HG03342 (cell line): ENCODE data around the gene CPO.

Experiments
- ATAC-seq: cut with Tn5 transposase; IDR thresholded peaks from one replicate; pipeline ENCODE4 v1.9.1; 2021; ENCODE audit warnings: mild to moderate bottlenecking, moderate library complexity; ENCODE audit not compliant: unreplicated experiment

CPO gene

GRCh38 chr2:206970589-206971360 is 31.5 kb downstream of the CPO start:
- ATAC-seq = no peak

GRCh38 chr2:206971805-206972204 is 32.5 kb downstream of the CPO start:
- ATAC-seq = no peak

GRCh38 chr2:206974551-206974950 is 35.2 kb downstream of the CPO start:
- ATAC-seq = no peak

DNA sequence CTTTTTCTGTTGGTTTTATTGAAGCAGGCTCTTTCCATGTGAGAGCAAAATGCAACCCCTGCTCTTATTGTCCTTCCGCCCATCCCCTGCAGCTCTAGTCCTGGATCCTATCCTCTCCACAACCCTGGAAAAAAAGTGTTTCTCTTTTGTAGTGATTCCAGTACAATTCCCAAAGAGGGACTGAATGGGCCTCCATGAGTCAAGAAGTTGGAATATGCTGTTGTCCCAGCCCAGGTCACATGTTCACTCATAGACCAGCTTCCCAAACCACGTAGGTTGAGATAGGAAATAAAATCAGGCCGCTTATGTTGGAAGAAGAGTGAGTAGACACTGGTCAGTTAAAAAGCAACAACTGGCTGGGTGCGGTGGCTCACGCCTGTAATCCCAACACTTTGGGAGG is 39.4 kb downstream of the CPO start:
- ATAC-seq = no peak

- no peak for ATAC-seq
Measured at GRCh38 chr2:206979365-206979764, 40.0 kb downstream of the CPO start.

- ATAC-seq = no peak
Measured at GRCh38 chr2:206979922-206980321, 40.6 kb downstream of the CPO start.

GRCh38 chr2:206980413-206980812 is 41.1 kb downstream of the CPO start:
- ATAC-seq = no peak

DNA sequence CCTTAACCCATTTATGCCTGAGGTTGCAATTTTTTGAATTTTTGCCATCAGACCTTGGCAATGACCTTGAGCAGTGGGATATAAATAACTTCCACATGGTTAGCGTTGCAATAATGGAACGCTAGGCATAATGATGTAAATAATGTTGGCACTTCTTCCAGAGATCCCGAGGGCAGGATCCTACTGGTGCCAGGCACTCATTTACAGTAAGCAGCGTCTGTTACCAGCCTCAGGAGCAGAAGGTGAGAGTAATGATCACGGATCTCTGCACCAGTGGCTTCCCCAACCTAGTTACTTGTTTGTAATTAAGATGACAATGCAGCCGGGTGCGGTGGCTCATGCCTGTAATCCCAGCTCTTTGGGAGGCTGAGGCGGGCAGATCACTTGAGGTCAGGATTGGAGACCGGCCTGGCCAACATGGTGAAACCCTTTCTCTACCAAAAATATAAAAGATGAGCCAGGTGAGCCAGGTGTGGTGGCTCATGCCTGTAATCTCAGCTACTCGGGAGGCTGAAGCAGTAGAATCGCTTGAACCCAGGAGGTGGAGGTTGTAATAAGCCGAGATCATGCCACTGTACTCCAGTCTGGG is 41.9 kb downstream of the CPO start:
- no peak for ATAC-seq

DNA sequence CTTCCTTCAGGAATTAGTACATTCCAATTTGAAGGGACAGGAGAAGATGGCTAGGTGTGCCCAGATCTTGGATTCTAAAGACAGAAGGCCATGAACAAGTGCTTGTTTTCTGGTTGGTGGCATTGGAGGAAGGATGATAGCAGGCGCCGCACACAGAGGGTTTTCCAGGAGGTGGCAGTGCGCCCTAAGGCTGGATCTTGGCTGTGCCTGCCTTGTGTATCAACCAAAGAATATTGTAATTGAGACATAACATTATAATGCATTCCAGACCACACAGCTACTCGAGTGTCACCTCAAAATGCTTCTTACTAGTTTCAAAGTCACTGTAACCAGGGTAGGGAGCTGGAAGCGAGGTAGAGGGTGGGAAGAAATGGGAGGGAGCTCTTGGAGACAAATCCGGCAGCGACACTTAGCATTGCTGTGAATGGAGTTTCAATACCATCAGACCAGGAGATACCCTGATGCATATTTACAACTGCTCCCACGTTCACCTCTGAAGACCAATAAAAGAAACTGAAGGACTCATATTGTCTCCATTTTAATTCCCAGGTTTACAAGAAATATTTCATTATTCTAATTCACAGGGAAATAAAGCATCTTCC is 42.5 kb downstream of the CPO start:
- no peak for ATAC-seq

DNA sequence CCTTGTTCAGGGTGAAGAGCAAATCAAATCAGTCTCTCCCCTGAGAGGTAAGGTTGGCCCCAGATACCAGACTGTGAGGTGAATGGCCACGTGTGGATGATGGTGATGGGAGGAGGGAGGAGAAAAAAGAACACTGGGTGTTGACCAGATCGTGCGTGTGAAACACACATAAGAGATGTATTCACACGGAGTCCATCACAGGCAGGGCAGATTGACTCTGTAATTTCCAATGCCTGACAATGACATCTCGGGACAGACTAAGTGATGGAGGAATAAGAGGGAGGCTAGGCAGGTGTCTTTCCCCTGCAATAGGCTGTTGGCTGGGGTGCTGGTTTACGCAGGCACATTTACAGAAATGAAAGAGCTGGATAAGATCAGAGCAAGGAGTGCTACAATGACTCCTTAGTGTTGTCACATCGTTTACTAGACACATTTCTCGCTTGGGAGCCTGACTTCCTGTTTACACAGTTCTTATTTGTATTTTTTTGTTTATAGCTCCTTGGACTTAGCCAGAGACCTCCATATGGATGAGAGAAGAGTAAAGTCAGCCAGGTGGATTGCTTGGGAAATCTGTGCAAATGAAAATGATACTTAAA is 43.1 kb downstream of the CPO start:
- ATAC-seq = no peak

DNA sequence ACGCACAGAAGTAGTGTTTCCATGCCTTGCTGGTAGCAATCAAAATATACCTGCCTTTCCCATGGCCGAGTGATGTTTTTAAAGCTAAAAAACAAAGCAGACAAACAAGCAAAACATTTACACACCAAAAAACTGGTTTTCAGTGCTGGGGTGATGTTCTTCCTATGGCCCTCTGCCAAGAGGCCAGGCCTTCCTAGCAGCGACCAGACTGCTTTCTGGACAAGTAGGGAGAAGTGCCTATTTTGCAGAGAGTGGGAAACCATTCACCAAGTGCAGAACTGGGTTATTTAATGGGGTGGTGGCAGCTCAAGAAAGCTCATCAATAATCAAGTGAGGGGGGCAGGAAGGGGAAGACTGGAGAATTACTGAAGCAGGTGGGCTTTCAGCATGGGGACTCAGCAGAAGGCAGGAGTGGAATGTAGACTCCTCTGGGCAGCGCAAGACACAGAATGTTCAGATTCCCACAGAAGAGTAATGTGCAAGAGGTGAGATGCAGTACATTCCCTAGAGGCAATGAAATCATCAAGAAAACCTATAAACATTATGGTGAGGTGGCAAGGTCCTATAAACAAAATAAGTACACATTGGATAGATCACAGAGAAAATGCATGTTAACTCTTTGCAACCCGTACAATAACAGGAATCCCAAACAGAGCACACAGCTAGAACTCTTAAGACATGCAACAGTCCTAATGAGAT is 44.0 kb downstream of the CPO start:
- ATAC-seq = no peak

- ATAC-seq = no peak
Measured at GRCh38 chr2:206984206-206984605, 44.9 kb downstream of the CPO start.

DNA sequence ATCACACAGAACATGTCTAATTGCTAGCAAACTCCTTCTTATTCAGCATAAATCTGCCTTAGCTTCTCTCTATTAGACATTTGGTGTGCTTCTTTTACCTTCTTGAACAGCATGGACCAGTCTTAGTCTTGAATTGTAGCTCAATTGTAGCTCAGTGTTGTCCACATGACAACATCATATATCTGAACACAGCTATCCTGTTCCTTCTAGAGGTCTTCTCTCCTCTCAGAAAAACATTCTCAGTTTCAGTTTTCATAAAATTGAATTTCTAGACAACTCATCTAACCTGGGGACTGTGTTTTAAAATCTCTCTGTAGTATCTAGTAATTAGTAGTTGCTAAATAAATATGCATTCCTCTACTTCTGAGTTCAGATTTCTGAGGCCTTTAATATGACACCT is 47.6 kb downstream of the CPO start:
- no peak for ATAC-seq

- ATAC-seq = no peak
Measured at GRCh38 chr2:206987810-206988209, 48.5 kb downstream of the CPO start.

GRCh38 chr2:206988884-206989283 is 49.6 kb downstream of the CPO start:
- no peak for ATAC-seq

DNA sequence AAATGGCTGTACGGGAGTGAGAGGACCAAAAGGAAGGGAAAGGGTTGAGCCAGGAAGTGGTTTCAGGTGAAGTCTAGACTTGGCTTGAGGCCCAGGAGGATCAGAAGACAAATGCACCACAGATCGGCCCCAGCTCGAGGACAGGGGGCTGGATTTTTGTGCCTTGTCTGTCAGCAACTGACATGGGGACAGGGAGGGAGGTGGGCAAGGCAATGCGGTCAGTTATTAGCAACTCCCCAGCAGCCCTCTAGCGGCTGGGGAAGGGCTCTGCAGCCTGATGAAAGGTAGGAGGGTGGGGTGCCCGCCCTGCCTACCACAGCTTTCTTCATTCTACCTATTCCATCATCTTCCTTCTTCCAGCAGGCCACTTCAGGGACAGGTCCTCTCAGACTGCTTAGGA is 50.0 kb downstream of the CPO start:
- ATAC-seq = peak; percentile 94

DNA sequence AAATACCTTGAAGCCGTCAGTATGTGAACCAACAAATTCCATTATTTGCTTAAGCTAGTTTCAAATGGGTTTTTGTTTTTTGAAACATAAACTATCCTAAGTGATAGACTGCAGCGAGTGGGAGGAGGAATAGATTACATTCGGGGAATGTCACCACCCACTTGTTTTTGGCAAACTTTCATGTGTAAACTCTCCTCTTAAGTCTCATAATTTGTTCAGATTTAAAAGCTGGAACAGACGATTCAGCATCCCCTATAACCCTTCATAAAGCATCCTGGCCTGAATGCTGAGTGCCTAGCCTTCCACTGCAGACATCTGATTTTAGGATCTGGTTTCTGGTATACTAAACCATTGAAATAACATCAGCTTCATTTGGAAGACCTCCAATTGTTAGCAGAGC is 51.0 kb downstream of the CPO start:
- ATAC-seq = no peak

- ATAC-seq = no peak
Measured at GRCh38 chr2:206991070-206991469, 51.8 kb downstream of the CPO start.

DNA sequence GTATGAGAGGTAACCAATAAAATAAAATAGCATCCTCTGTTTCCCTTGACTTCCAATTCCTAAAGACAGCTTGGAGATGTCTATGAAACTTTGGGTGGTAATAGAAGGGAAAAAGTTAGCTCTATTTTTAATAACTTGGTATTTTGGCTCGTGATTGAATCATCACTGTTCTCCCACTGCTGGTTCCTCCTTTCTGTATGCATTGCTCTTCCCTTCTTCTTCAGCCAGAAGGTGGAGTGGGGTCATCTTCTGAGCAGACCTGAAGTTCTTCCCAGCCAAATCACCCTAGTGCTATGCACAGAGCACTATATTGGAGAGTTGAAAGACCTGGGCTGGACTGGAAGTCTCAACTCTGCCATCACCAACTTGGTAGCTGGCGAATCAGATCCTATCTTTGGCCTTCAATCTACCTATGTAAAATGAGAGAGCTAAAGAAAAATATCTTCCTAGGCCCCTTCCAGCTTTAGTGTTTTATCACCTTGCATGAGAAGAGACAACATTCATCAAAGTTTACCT is 54.1 kb downstream of the CPO start:
- ATAC-seq = no peak

- no peak for ATAC-seq
Measured at GRCh38 chr2:206993964-206994363, 54.6 kb downstream of the CPO start.

DNA sequence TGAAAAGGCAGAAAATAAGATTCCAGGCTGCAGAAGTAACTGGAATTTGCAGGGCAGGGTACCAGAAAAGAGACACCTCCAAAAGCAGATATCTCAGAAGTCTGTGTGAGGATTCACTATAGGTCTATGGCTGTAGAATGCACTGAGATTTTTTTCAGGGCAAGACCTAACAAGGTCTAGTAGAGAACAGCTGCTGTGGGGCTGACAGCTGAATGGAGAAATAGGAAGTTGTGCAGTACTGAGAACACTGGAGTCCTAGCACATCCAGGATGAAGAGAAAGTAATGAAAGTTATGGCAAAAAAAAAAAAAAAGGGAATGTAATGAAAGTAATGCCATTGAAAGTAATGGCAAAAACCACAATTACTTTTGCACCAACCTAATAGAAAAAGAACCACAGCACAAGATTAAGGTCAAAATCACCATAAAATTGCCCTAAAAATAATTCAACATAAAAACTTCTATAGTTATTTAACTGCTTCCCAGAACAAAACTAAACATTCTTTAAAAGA is 57.3 kb downstream of the CPO start:
- ATAC-seq = no peak
